H1 (cell line): ENCODE data around the gene FKBP10. TPM values are rescaled to one million over a fixed set of nuclear protein-coding genes. Genes with fewer than 3 reads are reported as not detected.

Experiments
- CEBPB ChIP-seq: IDR thresholded peaks from 2 replicates; pipeline ENCODE4 v1.6.1; 2012; ENCODE audit warnings: low read depth, low read length
- polyA plus RNA-seq, 7 experiments: library from polyadenylated mRNA; depleted of rRNA in 3 of 7; stranded (reverse) in 5 of 7; unstranded in 2 of 7; fragments of >200 nt in 5 of 7; fragments of 200-250 nt in 2 of 7; gene quantifications; 1 replicate in 5 of 7; 2 replicates in 1 of 7; 4 replicates in 1 of 7; pipeline versions ENCODE4 v1.2.1 to v1.2.3, GENCODE V29; 2011 to 2013; ENCODE audit warnings: missing spikeins in 2 of 7, mixed read lengths in 2 of 7
- total RNA-seq: library from RNA; stranded (reverse); fragmentation: NEBNext Ultra II Directional; extraction: Animal tissue kit (Norgen Biotek cat#: 25700); gene quantifications from 2 replicates; pipeline ENCODE4 v1.2.1, GENCODE V29; 2021

FKBP10 gene
- total and polyA plus RNA-seq, 2 of the 8 experiments (the other 6 are each of a cell fraction or from before 2014, with no cell fraction given), result 173 to 283 TPM

GRCh38 chr17:41823141-41823524, 10.3 kb downstream of the FKBP10 start (continued):
- TF ChIP-seq CEBPB, result no peak
- TF ChIP-seq, all 59 proteins: peak for 0
